Uterus (tissue), 2 donors: ENCODE data around the gene EXOC3L2.
"Not testable (repeated sequence)": the region's sequence is repeated elsewhere in the genome, so short reads cannot be mapped to it uniquely, and the experiment has no call there.

Experiments
- POLR2A ChIP-seq, 2 donors: fragments of 450-650 bp; IDR thresholded peaks; one replicate each; pipeline ENCODE4 v1.6.1; 2016; ENCODE audit warnings: antibody characterized with exemption in 2 of 2, mild to moderate bottlenecking in 1 of 2, moderate library complexity in 1 of 2
- TF ChIP-seq, protein P1 (sequence below), 4 experiments: fragments of 200-600 bp in 2 of 4; fragments of 450-650 bp in 2 of 4; sonication (generic) in 2 of 4; IDR thresholded peaks; one replicate each; pipeline ENCODE4 v1.5.1; 2016 to 2019; ENCODE audit warnings: antibody characterized with exemption in 4 of 4, mild to moderate bottlenecking in 2 of 4, moderate library complexity in 1 of 4

GRCh38 chr19:45269939-45270338 lies 24.7 kb upstream of the EXOC3L2 start:
- TF ChIP-seq, protein P1, sequence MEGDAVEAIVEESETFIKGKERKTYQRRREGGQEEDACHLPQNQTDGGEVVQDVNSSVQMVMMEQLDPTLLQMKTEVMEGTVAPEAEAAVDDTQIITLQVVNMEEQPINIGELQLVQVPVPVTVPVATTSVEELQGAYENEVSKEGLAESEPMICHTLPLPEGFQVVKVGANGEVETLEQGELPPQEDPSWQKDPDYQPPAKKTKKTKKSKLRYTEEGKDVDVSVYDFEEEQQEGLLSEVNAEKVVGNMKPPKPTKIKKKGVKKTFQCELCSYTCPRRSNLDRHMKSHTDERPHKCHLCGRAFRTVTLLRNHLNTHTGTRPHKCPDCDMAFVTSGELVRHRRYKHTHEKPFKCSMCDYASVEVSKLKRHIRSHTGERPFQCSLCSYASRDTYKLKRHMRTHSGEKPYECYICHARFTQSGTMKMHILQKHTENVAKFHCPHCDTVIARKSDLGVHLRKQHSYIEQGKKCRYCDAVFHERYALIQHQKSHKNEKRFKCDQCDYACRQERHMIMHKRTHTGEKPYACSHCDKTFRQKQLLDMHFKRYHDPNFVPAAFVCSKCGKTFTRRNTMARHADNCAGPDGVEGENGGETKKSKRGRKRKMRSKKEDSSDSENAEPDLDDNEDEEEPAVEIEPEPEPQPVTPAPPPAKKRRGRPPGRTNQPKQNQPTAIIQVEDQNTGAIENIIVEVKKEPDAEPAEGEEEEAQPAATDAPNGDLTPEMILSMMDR (IDR thresholded peaks at IDR 0.05) = not testable (repeated sequence)
- TF ChIP-seq POLR2A (IDR thresholded peaks at IDR 0.05) = not testable (repeated sequence)
